Activated CD8-positive, alpha-beta memory T cell treated with anti-CD3 and anti-CD28 coated beads, Interleukin-2, amount 50 U/mL, for 24 hours (primary cell): Measurements from ENCODE around the gene OTULIN.

ENCODE experiments used
- DNase-seq: peaks from one replicate; pipeline ENCODE4 v3.0.0-alpha.2; 2020; ENCODE audit errors: extremely low read depth

Gene OTULIN

DNA sequence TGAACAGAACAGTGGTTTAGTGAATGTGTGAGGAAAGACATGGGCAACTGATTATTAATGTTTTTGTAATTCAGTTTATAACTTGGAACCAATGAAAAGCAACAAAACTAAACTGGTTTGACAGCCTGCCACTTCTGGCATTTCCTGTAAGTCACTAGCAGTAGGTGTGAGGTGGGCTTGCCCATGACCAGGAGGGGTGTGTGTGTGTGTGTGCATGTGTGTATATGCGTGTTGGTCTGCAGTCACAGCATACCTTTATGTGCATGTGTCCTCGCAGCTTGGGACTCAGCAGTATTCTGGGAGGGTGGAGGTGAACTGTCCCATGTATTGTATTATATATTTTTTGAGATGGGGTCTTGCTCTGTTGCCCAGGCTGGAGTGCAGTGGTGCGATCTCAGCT lies 32.3 kb downstream of the OTULIN start:
- no peak for DNase-seq

DNA sequence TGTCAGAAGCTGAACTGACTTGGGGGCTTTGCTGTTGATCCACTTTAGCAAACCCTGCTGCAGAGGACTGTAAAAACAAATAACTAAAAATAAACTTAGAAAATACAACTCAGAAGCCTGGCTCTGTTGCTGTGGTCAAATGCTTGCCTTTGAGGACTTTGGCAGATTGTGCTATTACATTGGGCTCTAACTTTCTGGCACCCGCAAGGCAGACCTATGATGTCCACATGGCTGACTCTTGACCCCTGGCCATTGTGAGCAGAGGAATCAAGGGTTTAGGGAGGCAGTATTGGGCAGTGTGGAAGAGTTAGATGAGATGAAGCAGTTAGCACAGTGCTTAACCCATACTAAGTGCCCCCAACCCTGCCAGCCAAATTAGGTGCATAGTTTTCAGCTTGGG lies 34.0 kb downstream of the OTULIN start:
- no peak for DNase-seq

DNA sequence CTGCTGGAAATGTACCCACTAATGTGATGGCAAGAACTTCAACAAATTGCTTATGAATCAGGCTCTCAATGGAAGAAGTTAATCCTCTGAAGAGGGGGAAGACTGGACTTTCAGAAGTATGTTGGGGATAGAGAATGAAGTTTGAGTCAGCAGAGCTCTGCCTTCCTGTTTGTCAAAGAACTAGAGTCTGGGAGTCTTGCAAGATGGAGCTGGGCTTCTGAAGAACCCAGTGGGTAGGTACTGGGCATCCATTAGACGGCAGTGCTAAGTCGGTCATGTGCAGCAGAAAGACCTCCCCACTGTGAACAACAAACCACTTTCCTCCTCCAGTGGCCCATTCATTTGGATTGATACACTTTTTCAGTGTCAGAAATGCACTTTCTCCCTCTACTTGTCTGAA lies 34.6 kb downstream of the OTULIN start:
- DNase-seq = no peak

DNA sequence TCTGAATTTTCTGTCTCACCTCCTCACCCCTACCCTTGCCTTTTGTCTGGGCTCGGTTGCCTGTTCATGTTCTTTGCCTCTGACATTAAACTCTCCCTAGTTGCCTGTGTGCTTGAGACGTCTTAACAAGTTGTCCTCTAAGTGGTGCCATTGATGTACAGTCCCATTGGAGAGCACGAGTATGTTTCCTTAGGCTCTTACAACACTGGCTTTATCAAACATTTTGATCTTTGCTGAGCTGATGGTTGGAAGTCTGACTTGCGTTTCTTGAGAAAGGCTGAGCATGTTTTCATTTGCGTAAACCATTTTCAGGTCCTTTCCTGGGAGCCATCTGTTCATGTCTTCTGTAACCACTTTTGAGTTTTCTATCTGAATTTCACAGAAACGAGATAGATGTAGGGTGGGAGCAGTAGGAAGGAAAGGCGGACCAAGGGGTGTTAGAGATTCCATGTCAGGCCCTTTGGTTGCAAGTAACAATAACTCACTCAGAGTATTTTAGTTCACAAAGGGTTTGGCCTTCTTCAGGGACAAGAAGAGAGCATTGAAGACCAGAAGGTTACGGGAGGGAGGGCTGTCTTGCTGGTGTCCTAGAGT lies 35.4 kb downstream of the OTULIN start:
- no peak for DNase-seq

DNA sequence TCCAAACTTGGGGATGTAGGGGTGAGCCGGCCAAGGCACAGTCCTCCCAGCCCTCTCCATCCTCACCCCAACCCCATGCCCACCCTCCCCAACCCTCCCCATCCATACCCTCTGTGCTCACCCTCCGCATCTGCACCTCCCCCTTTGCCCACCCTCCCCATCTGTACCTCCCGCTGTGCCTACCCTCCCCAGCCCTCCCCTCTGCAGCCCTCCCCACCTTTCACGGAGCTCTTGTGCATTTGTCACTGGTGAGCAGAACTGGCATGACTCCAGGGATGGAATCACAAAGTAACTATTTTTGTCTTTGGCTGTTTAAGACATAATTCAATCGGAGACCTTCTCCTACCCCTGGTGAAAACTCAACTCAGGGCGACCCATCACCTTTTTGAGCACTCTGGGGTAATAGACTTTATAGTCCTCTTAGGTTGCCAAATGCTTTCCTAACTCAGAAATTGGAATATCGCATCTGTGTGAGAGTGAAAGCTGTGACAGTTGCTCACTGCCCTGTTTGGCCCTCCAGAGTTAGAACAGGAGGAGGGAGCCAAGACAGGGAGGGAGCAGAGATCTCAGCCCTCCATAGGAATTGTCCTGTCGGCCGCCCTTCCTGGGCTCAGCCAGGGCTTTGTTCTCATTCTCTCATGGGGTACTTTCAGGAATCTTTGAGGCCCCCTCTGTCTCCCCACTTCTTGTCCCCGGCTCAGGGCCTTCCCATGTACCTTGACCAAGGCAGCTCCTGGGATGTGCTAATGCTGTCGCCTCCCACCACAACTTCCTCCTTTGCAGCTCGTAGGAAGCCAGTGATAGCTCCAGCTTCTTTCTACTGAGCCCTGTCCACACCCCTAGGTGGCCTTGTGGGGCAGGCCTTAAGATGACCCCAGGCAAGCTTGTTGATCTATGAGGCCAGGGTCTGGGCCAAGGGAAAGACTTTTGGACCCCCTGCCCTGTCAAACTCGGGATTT lies 36.2 kb downstream of the OTULIN start:
- no peak for DNase-seq

DNA sequence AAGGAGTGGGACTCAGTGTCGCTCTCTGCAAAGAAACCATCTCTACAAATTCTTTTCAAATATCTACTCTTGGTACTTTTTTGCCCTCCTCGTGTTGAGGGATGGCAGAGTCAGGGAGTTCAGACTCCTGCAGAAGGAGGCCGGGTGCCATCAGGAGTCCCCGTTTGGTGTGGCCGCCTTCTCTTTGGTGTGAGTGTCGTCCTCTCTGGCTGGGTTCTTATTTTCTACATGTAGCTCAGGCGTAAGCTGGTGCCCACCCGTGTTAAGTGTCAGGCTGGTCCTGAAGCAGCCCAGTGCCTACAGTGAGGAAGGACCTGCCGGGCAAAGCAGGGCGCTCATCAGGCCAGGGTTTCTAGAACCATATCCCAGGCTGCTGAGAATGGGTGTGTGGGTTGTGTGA lies 37.0 kb downstream of the OTULIN start:
- DNase-seq = no peak

DNA sequence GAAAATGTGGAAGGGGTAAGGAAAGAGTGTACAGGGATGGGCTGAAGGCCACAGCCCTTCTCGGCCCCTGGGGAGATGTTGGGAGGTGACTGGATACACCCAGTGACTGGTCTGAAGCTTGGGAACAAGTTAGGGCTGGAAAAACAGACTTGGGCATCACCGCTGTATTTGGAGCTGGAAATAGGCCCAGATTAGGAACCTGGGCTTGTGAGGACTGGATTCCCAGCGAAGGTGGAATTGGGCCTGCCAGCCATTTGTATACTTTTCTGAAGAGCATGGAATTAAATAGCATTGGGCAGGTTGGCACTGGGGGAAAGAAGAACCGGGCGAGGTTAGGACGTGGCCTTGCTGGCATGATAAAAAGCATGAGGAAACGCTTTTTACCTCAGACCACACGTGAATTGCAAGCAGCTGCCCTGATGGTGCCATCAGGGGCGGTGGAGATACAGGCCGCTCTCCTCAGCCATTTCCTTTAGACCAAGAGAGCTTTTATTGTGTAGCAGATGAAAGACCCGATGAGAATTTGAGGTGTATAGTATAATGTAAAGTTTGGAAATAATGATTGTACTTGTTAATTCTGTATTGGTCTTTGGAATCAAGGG lies 37.8 kb downstream of the OTULIN start:
- DNase-seq = no peak

DNA sequence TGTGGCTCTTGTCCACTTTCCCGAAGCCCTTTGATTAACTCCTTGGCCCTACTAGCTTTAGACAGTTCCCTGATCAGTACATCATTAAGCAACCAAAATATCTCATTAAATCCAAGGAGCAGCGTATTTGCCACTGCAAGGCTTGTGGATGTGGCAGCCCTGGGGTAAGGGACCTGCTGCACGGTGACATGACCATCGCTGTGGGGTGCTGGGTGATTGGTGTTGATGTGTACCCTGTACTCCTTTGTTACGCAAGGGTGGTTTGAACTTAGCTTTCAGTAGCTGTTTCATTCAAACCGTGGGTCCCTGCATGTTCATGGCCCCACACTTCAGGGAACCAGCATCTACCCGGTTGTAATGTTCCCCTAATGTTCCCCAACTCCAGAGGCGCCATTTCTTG lies 41.0 kb downstream of the OTULIN start:
- DNase-seq = no peak

DNA sequence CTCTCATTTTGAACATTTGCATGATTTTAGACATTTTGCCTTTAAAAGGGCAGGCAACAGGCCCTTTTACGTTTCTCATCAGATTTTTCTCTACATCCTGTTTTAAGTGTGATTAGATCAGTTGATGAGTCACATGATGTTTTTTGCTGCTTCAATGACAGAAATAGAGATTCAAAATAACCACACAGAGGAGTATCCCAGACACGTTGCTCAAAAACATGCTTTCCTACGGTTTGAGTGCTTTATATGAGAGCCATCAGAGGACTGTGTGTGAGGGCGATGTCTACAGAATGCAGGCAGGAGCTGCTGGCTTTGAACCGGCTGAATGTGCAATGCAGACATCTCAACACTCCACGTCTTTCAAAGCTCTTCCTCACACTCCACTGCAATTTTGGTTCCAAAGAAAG lies 42.1 kb downstream of the OTULIN start:
- DNase-seq = no peak

DNA sequence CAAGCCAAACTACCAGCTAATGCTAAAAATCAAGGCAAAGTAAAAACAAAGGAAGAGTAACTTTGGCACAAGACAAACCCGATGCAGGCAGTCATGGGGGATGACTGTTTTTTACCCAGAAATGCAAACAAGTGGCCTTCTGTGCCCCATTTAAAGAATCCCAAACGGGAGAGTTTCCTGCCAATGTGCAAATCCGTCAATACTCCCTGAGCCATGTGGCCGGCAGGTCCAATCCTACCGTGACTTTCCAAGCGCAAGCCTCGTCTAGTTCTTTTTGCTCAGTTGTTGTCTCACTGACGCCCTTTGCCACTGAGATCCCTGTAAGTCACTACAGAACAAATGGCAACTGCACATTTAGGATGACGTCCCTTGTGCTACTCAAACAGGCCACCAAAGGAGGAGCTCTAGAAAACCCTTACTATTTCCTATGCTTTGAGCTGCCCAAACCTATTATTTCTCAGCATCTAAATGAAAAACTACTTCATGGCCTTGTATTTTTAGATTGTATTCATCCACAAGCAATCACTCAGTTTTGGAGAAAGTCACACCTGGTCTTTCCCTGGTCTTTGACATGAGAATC lies 43.4 kb downstream of the OTULIN start:
- no peak for DNase-seq

DNA sequence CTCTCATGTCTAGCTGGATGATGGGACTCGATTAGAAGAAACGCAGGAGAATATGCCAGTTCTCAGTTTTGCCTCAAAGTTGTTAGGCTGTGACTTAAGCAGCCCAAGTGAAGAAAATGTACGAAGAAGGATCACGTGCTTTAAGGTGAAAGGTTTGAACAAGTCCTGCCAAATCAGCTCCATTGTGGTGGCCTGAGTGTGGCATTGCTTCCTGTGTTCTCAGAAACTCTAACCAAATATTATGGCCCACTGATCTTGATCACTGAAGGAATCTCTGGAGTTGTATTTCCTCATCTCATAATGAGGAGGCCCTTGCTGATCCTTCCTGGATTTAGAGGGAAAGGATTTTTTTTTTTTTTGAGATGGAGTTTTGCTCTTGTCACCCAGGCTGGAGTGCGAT lies 44.0 kb downstream of the OTULIN start:
- no peak for DNase-seq

DNA sequence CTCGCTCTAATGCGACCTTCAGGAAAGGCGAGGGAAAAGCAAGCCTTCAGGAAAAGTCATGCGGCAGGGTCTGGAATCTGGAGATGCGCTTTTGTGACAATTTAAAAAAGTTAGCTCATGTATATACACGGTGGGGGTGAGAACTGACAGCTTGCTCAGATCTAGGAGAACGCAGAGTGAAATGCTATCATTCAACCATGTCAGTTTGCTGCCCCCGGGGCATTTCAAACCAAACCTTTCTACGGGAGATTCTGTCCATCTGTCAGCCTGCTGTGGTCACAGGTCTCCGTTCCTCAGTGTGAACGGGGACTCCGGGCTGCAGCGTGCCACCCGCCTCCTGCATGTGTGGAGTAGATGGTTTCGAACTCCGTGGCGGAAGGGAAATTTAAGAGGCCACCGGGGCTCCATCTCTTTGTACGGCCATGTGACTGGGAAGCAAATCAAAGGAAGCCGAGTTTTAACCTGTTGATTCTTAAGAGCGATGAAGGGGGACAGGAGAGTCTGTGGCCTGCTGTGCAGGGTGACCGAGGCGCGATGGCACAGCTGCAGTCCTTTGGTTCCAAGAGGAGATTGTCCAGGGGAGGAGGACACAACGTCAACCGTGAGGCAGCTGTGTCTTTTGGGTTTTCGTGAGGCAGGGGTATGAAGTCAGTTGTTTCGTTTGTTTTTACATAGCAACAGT lies 45.9 kb downstream of the OTULIN start:
- DNase-seq = no peak

DNA sequence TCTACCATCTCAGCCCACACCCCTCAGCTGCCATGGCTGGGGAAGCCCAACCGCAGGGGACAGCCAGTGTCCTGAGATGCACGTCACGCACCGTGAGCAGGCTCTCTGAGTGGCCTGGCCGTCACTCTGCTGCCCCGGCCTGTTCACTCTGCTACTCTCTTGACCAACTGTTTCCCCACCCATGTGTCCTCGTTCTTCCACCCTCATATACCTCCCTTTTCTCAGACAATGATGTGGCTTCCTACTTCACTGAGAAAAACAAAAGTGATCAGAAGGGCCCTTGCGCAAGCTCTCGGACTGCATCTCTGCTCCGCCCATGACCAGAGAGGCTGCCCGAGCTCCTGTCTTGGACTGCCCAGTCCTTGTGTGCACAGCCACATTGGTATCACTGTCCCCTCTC lies 47.6 kb downstream of the OTULIN start:
- no peak for DNase-seq

DNA sequence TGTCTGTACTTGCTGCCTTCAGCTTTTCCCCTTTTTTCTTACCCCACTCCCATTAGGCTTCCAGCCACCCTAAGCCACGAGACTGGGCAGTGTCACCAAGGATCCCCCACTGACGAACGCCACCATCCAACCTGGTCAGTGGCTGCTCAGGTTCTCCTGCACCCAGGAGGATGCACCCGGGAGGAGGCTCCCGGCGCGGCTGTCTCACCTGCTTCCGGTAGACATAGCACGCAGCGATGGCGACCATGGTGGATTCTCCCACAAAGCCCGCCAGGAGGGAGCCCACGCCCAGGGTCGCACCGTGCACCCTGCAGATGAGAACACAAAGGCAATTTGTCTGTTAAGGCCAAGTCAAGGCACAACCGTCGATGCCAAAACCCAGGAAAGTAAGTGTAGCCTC lies 48.1 kb downstream of the OTULIN start:
- no peak for DNase-seq

DNA sequence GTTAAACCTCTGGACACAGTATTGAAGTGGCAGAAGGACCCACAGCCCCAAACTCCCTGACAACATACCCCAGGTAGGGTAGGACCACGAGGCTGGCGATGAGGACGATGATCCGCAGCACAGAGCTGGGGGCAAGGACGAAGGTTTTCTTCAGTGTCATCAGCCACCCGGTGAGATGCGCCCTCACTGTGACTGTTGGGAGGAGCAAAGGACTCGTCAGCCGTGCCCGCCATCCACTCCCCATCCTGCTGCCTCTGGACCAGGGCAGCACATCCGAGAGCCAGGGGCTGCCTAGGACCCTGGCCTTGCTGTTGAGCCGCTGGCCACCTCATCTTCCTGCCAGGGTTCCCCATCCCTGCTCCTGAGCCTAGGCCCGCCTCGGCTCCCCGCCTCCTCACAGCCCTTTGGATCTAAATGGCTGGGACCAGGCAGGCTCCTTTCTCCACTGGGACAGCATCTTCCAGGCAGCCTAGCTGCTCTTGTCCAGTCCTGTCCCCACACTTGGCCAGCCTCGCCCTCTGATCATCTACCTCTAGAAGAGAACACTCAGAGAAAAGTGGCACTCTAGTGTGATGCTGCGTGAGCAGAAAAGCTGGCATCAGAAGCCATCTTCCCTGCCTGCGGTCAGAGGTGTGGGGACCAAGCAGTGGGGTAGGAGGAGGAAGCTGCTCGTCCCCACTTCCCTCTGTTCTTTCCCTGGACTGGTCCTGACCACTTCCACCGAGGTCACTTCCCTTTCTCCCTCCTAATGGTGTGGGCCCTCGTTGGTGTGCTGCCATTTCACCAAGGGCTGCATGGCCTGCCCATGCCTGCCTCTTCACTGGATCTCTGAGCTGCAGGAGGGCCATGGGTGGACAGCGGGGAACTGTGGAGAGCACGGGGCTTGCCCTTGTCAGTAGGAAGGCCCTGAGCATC lies 49.2 kb downstream of the OTULIN start:
- DNase-seq = no peak

DNA sequence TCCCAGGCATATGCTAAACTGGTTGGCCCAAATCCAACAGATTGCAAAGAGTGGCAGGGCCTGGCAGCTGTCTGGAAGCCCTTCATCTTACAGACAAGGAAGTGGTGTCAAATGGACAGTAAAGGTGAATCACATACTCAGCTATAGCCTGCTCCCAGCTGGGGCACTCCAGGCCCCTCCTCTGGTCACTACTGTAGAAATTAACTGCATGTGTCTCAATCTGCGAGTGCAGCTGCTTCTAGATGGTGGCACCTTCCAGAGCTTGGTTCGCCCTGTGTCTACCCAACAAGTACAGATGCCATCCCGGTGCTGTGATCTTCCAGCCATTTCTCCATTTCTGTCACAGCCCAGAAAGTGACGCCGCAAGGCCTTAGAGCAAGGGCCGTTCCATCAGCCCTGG lies 50.2 kb downstream of the OTULIN start:
- DNase-seq = no peak

DNA sequence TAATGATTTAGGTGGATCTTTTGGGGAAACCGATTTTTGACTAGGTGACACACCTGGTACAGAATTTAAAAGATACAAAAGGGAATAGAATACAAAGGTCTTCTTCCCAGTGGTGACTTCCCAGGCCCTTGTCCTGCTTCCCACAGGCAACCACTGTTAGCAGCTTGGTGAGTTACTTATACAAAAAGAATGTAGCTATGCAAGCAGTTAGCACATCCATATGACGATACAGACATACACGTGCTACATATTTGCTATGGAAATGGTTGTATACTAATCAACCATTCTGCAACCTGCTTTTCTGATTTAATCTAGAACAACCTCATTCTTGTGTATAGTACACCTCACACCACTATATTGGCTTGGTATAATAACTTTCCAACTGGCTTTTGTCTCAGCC lies 51.0 kb downstream of the OTULIN start:
- DNase-seq = no peak

DNA sequence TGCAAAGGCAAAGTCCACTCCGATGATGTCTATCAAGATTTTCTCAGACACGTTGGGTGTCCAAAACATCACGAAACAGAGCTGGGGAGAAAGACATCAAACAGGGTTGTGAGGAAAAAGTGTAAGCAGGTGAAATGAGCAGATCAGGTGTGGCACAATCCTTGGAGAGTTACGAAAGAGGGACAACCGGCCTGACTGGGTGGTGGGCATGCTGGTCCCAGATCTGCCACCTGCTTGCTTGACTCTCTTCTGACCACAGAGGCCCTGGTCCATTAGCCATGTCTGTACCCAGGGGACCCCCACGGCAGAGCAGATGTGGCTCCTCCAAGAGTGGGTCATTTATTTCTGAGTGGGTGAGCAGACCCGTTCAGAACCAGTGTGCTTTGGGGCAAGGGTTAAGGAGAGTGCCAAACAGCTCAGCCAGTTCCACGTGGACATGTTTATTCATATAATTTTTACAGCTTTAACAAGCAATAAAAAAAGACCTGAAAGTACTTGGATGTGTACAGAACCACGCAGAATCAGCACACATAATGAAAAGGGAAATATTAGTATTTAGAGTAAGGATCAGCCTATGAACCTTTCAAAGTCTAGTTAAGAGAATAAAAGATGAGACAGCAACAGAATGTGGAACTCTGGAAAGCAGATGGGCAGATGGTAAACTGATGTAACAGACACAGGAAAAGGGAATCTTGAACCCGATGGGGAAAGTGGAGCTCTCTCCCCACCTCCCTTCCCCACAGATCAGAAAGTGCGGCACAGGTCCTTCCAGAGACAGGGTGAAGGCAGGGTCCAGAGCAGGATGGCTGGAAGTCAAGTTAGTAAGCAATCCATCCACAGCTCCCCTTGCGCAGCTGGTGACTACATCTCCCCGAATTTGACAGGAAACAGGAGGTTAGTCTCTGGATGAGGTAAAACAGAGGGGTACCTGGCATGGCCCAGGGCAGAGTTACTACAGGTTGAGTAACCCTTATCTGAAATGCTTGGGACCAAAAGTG lies 52.5 kb downstream of the OTULIN start:
- no peak for DNase-seq

DNA sequence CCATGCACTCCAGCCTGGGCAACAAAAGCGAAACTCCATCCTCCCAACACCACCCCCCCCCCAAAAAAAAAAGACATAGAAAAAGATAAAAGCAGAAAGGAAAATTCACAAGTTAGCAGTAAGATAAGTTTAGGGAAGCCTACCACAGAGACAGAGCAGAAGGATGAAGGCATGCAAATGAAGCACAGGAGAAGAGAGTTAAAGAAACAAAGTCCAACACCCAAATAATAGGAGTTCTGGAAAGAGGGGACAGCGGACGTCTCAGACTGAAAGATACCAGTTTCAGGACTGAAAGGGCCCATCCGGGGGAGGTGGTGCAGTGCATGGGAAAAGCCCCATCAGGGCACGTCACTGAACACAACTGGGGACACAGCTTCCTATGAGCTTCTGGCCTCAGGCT lies 54.3 kb downstream of the OTULIN start:
- no peak for DNase-seq
